HEK293 (cell line): ENCODE results near the gene PYY.

Experiments
- CTCF ChIA-PET: fragments of 350-600 bp; formaldehyde crosslinking; extraction: SDS; loops from one replicate; lab custom pipeline; 2021; ENCODE audit warnings: antibody characterized with exemption; lab: Yijun Ruan, JAX
- POLR2A ChIA-PET: fragments of 300-600 bp; formaldehyde crosslinking; extraction: SDS; loops from one replicate; lab custom pipeline; 2020; ENCODE audit warnings: antibody characterized with exemption, inconsistent platforms; lab: Yijun Ruan, JAX
- H3K27ac ChIP-seq: fragments of 200-500 bp; sonication (Bioruptor generic); 2 replicates; pipeline ENCODE4 v1.5.1; 2014; ENCODE audit warnings: low read depth, low read length, control low read depth, inconsistent platforms; ENCODE audit errors: extremely low read depth
- H3K36me3 ChIP-seq, 2 experiments: fragments of 200-500 bp in 1 of 2; sonication (Bioruptor generic) in 1 of 2; 1 replicate in 1 of 2; 2 replicates in 1 of 2; pipeline ENCODE4 v1.5.1; 2014 to 2017; ENCODE audit warnings: inconsistent platforms in 2 of 2, low read length in 2 of 2; ENCODE audit not compliant: control insufficient read depth in 2 of 2, insufficient read depth in 1 of 2
- H3K4me1 ChIP-seq: fragments of 200-500 bp; sonication (Bioruptor generic); 2 replicates; pipeline ENCODE4 v1.5.1; 2014; ENCODE audit warnings: mild to moderate bottlenecking, low read length, inconsistent platforms; ENCODE audit not compliant: control insufficient read depth, insufficient read depth
- H3K4me3 ChIP-seq: 2 replicates; pipeline ENCODE4 v1.5.1; 2011; ENCODE audit warnings: low read depth, mild to moderate bottlenecking, control low read depth, low read length, moderate library complexity
- H3K9me3 ChIP-seq: fragments of 200-500 bp; sonication (Bioruptor generic); 2 replicates; pipeline ENCODE4 v1.5.1; 2014; ENCODE audit warnings: low read depth, low read length, inconsistent platforms; ENCODE audit not compliant: control insufficient read depth, insufficient read depth
- FEZF1 ChIP-seq: fragments of 450-650 bp; formaldehyde crosslinking; IDR thresholded peaks from 2 replicates; pipeline ENCODE4 v1.5.1; 2016; ENCODE audit warnings: missing biosample characterization, missing genetic modification characterization
- HOXC10 ChIP-seq: sonication (generic); formaldehyde crosslinking; IDR thresholded peaks from 2 replicates; pipeline ENCODE4 v1.8.1; 2023; ENCODE audit warnings: mild to moderate bottlenecking, missing genetic modification reagents
- HOXD13 ChIP-seq: sonication (generic); formaldehyde crosslinking; IDR thresholded peaks from 2 replicates; pipeline ENCODE4 v1.8.0; 2022; ENCODE audit warnings: missing genetic modification reagents, borderline replicate concordance
- PATZ1 ChIP-seq: fragments of 450-650 bp; formaldehyde crosslinking; IDR thresholded peaks from 2 replicates; pipeline ENCODE4 v1.5.1; 2016; ENCODE audit warnings: missing biosample characterization, missing genetic modification characterization
- ZNF10 ChIP-seq: fragments of 450-650 bp; formaldehyde crosslinking; IDR thresholded peaks from 2 replicates; pipeline ENCODE4 v1.5.1; 2017; ENCODE audit warnings: missing biosample characterization, missing genetic modification characterization
- ZNF16 ChIP-seq: fragments of 450-650 bp; formaldehyde crosslinking; IDR thresholded peaks from 2 replicates; pipeline ENCODE4 v1.5.1; 2016; ENCODE audit warnings: low read depth, missing biosample characterization, missing genetic modification characterization
- ZNF184 ChIP-seq: fragments of 450-650 bp; IDR thresholded peaks from 2 replicates; pipeline ENCODE4 v1.5.1; 2018; ENCODE audit warnings: missing biosample characterization, mild to moderate bottlenecking, missing genetic modification characterization
- ZNF202 ChIP-seq: fragments of 450-650 bp; formaldehyde crosslinking; IDR thresholded peaks from 2 replicates; pipeline ENCODE4 v1.5.1; 2016; ENCODE audit warnings: missing biosample characterization, missing genetic modification characterization, borderline replicate concordance
- ZNF266 ChIP-seq: fragments of 450-650 bp; formaldehyde crosslinking; IDR thresholded peaks from 2 replicates; pipeline ENCODE4 v1.5.1; 2016; ENCODE audit warnings: missing biosample characterization, missing genetic modification characterization, low read depth
- ZNF274 ChIP-seq, 2 experiments: fragments of 200-500 bp in 1 of 2; fragments of 450-650 bp in 1 of 2; sonication (Bioruptor generic) in 1 of 2; formaldehyde crosslinking in 1 of 2; IDR thresholded peaks; 2 replicates each; pipeline versions ENCODE4 v1.5.1 to v1.6.1; 2014 to 2016; ENCODE audit warnings: borderline replicate concordance in 1 of 2, inconsistent platforms in 1 of 2, low read length in 1 of 2, missing biosample characterization in 1 of 2, missing genetic modification characterization in 1 of 2
- ZNF529 ChIP-seq: fragments of 450-650 bp; formaldehyde crosslinking; IDR thresholded peaks from 2 replicates; pipeline ENCODE4 v1.5.1; 2017; ENCODE audit warnings: missing genetic modification characterization, missing biosample characterization; ENCODE audit not compliant: insufficient replicate concordance
- ZNF621 ChIP-seq: fragments of 450-650 bp; formaldehyde crosslinking; IDR thresholded peaks from 2 replicates; pipeline ENCODE4 v1.5.1; 2017; ENCODE audit warnings: missing biosample characterization, missing genetic modification characterization
- ZNF626 ChIP-seq: fragments of 450-650 bp; sonication (Bioruptor Pico); formaldehyde crosslinking; IDR thresholded peaks from 2 replicates; pipeline ENCODE4 v1.5.1; 2018; ENCODE audit warnings: missing biosample characterization, missing genetic modification characterization, inconsistent platforms
- ZNF658 ChIP-seq: fragments of 450-650 bp; formaldehyde crosslinking; IDR thresholded peaks from 2 replicates; pipeline ENCODE4; 2016; ENCODE audit warnings: missing biosample characterization, missing genetic modification characterization
- ZNF677 ChIP-seq: fragments of 450-650 bp; IDR thresholded peaks from 2 replicates; pipeline ENCODE4 v1.5.0; 2018; ENCODE audit warnings: missing biosample characterization, mild to moderate bottlenecking, missing genetic modification characterization, moderate library complexity
- TF ChIP-seq, protein P1 (sequence below): fragments of 450-650 bp; formaldehyde crosslinking; conservative IDR thresholded peaks from 2 replicates; pipeline ENCODE4 v1.5.1; 2016; ENCODE audit warnings: low read depth, missing biosample characterization, missing genetic modification characterization
- TF ChIP-seq, protein P2 (sequence below): fragments of 450-650 bp; formaldehyde crosslinking; IDR thresholded peaks from 2 replicates; pipeline ENCODE4 v1.5.1; 2016; ENCODE audit warnings: missing biosample characterization, missing genetic modification characterization

The PYY gene

GRCh38 chr17:43967251-43967875 is 13.6 kb upstream of the PYY start (continued):
- TF ChIP-seq ZNF621 (tag by site-specific recombination) = no peak
- TF ChIP-seq, protein P1, sequence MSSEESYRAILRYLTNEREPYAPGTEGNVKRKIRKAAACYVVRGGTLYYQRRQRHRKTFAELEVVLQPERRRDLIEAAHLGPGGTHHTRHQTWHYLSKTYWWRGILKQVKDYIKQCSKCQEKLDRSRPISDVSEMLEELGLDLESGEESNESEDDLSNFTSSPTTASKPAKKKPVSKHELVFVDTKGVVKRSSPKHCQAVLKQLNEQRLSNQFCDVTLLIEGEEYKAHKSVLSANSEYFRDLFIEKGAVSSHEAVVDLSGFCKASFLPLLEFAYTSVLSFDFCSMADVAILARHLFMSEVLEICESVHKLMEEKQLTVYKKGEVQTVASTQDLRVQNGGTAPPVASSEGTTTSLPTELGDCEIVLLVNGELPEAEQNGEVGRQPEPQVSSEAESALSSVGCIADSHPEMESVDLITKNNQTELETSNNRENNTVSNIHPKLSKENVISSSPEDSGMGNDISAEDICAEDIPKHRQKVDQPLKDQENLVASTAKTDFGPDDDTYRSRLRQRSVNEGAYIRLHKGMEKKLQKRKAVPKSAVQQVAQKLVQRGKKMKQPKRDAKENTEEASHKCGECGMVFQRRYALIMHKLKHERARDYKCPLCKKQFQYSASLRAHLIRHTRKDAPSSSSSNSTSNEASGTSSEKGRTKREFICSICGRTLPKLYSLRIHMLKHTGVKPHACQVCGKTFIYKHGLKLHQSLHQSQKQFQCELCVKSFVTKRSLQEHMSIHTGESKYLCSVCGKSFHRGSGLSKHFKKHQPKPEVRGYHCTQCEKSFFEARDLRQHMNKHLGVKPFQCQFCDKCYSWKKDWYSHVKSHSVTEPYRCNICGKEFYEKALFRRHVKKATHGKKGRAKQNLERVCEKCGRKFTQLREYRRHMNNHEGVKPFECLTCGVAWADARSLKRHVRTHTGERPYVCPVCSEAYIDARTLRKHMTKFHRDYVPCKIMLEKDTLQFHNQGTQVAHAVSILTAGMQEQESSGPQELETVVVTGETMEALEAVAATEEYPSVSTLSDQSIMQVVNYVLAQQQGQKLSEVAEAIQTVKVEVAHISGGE (tag by site-specific recombination) = no peak
- TF ChIP-seq ZNF266 (tag by site-specific recombination) = no peak
- no peak for TF ChIP-seq ZNF677
- TF ChIP-seq ZNF529 = no peak
- no peak for TF ChIP-seq ZNF658 (tag by site-specific recombination)
- TF ChIP-seq ZNF10 = no peak
- no peak for TF ChIP-seq ZNF274 (IDR thresholded peaks at IDR 0.05; ENCODE audit: low read length)
- TF ChIP-seq ZNF274 (tag by site-specific recombination; IDR thresholded peaks at IDR 0.05; ENCODE audit: borderline replicate concordance) = no peak

DNA sequence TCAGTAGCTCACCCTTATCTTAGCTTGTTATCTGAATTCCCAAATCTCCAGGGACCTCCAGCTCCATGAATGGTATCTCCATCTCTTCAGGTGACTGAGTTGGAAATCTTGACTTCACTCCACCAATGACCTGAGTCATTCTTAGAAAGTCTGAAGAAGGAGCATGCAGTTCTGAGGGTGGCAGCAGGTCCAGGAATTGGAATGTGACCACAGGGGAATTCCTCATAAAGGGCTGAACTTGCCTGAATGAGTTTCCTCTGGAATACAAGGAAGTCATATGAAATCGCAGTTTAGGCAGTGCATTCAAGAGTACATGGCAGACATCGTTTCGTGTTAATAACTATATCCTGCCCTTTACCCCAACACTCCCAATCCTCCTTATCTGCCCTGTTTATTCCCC is 12.5 kb upstream of the PYY start:
- TF ChIP-seq FEZF1 (tag by site-specific recombination) (no peak), ZNF626 (no peak), ZNF202 (no peak), ZNF184 (tag by site-specific recombination) (no peak), HOXD13 (CRISPR knock-in tag) (no peak), HOXC10 (CRISPR knock-in tag) (no peak), PATZ1 (tag by site-specific recombination) (no peak), ZNF16 (tag by site-specific recombination) (no peak)
- TF ChIP-seq, protein P2, sequence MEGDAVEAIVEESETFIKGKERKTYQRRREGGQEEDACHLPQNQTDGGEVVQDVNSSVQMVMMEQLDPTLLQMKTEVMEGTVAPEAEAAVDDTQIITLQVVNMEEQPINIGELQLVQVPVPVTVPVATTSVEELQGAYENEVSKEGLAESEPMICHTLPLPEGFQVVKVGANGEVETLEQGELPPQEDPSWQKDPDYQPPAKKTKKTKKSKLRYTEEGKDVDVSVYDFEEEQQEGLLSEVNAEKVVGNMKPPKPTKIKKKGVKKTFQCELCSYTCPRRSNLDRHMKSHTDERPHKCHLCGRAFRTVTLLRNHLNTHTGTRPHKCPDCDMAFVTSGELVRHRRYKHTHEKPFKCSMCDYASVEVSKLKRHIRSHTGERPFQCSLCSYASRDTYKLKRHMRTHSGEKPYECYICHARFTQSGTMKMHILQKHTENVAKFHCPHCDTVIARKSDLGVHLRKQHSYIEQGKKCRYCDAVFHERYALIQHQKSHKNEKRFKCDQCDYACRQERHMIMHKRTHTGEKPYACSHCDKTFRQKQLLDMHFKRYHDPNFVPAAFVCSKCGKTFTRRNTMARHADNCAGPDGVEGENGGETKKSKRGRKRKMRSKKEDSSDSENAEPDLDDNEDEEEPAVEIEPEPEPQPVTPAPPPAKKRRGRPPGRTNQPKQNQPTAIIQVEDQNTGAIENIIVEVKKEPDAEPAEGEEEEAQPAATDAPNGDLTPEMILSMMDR (tag by site-specific recombination) = no peak
- Histone ChIP-seq H3K27ac (no peak overlapping the region), H3K4me1 (no peaks in the 10 kb centered on the region), H3K36me3 (no peaks in the 10 kb centered on the region), H3K4me3 (no peak overlapping the region), H3K9me3 (no peaks in the 10 kb centered on the region)
- ChIA-PET CTCF (interaction anchor here (0.8 to 2.1 kb wide), 4 partner anchors 8 to 150 kb away, joined by 3 to 12 read pairs (median 4); no protein-coding TSS in a partner anchor), POLR2A (no interaction called here)
